GM12878 (cell line): ENCODE measurements around the gene TOPAZ1. TPM values are rescaled to one million over a fixed set of nuclear protein-coding genes. Genes with fewer than 3 reads are reported as not detected.

ENCODE experiments used
- MYB ChIP-seq: fragments of 150-350 bp; IDR thresholded peaks from 2 replicates; pipeline ENCODE4 v1.6.1; 2014; ENCODE audit warnings: mild to moderate bottlenecking, low read depth, low read length, borderline replicate concordance
- NR2C2 ChIP-seq: IDR thresholded peaks from 2 replicates; pipeline ENCODE4 v1.6.1; 2011; ENCODE audit warnings: borderline replicate concordance, low read depth; ENCODE audit not compliant: control insufficient read depth, insufficient read length
- SP1 ChIP-seq: IDR thresholded peaks from one replicate; pipeline ENCODE4 v1.6.1; 2011; ENCODE audit warnings: low read depth, low read length
- WRNIP1 ChIP-seq: IDR thresholded peaks from 2 replicates; pipeline ENCODE4 v1.6.1; 2011; ENCODE audit warnings: low read depth, low read length, improper control_type of control experiment, borderline replicate concordance
- polyA plus RNA-seq, 11 experiments: library from polyadenylated mRNA; depleted of rRNA in 4 of 11; unstranded in 6 of 11; stranded (reverse) in 5 of 11; fragments of >200 nt; fragmentation: Nextera tagmentation in 4 of 11; fragmentation: Illumina TruSeq in 1 of 11; extraction: Ambion mirVana in 4 of 11; extraction: Trizol in 1 of 11; gene quantifications; 1 replicate in 1 of 11; 2 replicates in 10 of 11; pipeline versions ENCODE4 v1.2.1 to v1.2.3, GENCODE V29; 2011 to 2016; ENCODE audit warnings: inconsistent platforms in 2 of 11, missing spikeins in 2 of 11, low read depth in 1 of 11
- total RNA-seq, 4 experiments: library from RNA; depleted of rRNA in 3 of 4; stranded (reverse); fragments of >200 nt in 3 of 4; fragmentation: Illumina TruSeq in 1 of 4; extraction: Trizol in 1 of 4; gene quantifications; 2 replicates each; pipeline versions ENCODE4 v1.2.1 to v1.2.3, GENCODE V29; 2013 to 2021
- TF ChIP-seq, protein P1 (sequence below): IDR thresholded peaks from 2 replicates; pipeline ENCODE4 v1.6.1; 2012; ENCODE audit warnings: improper control_type of control experiment, low read depth, low read length; ENCODE audit not compliant: insufficient replicate concordance
- TF ChIP-seq, protein P2 (sequence below): IDR thresholded peaks from 2 replicates; pipeline ENCODE4 v1.6.1; 2011; ENCODE audit warnings: mild to moderate bottlenecking, low read depth, low read length, moderate library complexity; ENCODE audit not compliant: insufficient replicate concordance

TOPAZ1 gene
- total and polyA plus RNA-seq, 10 of the 15 experiments (the other 5 are each of a cell fraction or from before 2014, with no cell fraction given) = 0.02 TPM; not detected in 9

DNA sequence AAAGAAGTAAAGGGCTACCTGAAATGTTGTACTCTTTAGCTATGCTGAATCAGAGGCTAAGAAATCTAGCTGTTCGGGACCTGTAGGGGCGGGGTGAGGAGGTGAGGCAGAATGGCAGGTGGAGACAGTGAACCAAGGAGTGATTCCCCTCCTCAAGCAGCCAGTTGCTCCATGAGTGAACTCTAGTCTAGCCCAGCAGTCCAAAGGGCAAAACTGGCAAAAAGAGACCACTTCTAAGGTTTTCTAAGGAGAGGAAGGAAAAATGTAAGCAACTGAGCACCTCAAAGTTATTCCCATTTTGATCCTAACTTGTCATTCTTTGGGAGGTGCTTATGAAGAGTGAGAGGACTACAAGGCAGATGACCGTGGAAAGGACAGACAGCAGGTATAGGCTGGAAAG lies 19.3 kb upstream of the TOPAZ1 start (continued):
- TF ChIP-seq, protein P1, sequence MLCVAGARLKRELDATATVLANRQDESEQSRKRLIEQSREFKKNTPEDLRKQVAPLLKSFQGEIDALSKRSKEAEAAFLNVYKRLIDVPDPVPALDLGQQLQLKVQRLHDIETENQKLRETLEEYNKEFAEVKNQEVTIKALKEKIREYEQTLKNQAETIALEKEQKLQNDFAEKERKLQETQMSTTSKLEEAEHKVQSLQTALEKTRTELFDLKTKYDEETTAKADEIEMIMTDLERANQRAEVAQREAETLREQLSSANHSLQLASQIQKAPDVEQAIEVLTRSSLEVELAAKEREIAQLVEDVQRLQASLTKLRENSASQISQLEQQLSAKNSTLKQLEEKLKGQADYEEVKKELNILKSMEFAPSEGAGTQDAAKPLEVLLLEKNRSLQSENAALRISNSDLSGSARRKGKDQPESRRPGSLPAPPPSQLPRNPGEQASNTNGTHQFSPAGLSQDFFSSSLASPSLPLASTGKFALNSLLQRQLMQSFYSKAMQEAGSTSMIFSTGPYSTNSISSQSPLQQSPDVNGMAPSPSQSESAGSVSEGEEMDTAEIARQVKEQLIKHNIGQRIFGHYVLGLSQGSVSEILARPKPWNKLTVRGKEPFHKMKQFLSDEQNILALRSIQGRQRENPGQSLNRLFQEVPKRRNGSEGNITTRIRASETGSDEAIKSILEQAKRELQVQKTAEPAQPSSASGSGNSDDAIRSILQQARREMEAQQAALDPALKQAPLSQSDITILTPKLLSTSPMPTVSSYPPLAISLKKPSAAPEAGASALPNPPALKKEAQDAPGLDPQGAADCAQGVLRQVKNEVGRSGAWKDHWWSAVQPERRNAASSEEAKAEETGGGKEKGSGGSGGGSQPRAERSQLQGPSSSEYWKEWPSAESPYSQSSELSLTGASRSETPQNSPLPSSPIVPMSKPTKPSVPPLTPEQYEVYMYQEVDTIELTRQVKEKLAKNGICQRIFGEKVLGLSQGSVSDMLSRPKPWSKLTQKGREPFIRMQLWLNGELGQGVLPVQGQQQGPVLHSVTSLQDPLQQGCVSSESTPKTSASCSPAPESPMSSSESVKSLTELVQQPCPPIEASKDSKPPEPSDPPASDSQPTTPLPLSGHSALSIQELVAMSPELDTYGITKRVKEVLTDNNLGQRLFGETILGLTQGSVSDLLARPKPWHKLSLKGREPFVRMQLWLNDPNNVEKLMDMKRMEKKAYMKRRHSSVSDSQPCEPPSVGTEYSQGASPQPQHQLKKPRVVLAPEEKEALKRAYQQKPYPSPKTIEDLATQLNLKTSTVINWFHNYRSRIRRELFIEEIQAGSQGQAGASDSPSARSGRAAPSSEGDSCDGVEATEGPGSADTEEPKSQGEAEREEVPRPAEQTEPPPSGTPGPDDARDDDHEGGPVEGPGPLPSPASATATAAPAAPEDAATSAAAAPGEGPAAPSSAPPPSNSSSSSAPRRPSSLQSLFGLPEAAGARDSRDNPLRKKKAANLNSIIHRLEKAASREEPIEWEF = no peak
- TF ChIP-seq NR2C2 (no peak), WRNIP1 (no peak), MYB (no peak), SP1 (no peak)
- TF ChIP-seq, protein P2, sequence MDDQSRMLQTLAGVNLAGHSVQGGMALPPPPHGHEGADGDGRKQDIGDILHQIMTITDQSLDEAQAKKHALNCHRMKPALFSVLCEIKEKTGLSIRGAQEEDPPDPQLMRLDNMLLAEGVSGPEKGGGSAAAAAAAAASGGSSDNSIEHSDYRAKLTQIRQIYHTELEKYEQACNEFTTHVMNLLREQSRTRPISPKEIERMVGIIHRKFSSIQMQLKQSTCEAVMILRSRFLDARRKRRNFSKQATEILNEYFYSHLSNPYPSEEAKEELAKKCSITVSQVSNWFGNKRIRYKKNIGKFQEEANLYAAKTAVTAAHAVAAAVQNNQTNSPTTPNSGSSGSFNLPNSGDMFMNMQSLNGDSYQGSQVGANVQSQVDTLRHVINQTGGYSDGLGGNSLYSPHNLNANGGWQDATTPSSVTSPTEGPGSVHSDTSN = no peak
- TF ChIP-seq, all 136 proteins: peak for 0
